Adrenal gland (tissue), 5 donors: ENCODE measurements around the gene CRY1.

Experiments used
- CTCF ChIP-seq, 6 experiments: fragments of 450-650 bp in 4 of 6; fragments of 200-600 bp in 2 of 6; sonication (generic) in 1 of 6; IDR thresholded peaks; 1 replicate in 5 of 6; 2 replicates in 1 of 6; pipeline versions ENCODE4 v1.5.1 to v1.8.0; 2016 to 2021; ENCODE audit warnings: antibody characterized with exemption in 6 of 6, mild to moderate bottlenecking in 2 of 6, moderate library complexity in 1 of 6
- POLR2A ChIP-seq, 2 donors: fragments of 450-650 bp; IDR thresholded peaks; one replicate each; pipeline ENCODE4 v1.6.1; 2017; ENCODE audit warnings: antibody characterized with exemption in 2 of 2, mild to moderate bottlenecking in 2 of 2, moderate library complexity in 1 of 2
- donor health status: DM: no; HTN: no; CAD: no.

GRCh38 chr12:106974511-106974910 is 118.8 kb downstream of the CRY1 start:
- TF ChIP-seq CTCF (IDR thresholded peaks at IDR 0.05), result no peak
- TF ChIP-seq POLR2A (IDR thresholded peaks at IDR 0.05), result no peak
